GM12878 (cell line): ENCODE data around the gene SASH1. TPM values are rescaled to one million over a fixed set of nuclear protein-coding genes. Genes with fewer than 3 reads are reported as not detected.

Experiments used
- ATAC-seq: fragments of 200-7000 bp; cut with Tn5 transposase; 3 replicates; pipeline ENCODE4 v1.9.1; 2020; ENCODE audit warnings: mild to moderate bottlenecking, moderate library complexity
- BruUV-seq: library from RNA; stranded (reverse); fragments of 400-500 nt; replicated peaks from 2 replicates; lab custom pipeline; 2021; lab: Mats Ljungman, UMichigan
- CTCF ChIA-PET: fragments of 300-600 bp; sonication (Branson Sonifier 250); formaldehyde crosslinking; extraction: SDS; loops from one replicate; lab custom pipeline; 2021; ENCODE audit warnings: inconsistent platforms; lab: Yijun Ruan, JAX
- POLR2A ChIA-PET: fragments of 350-600 bp; formaldehyde crosslinking; extraction: SDS; loops from one replicate; lab custom pipeline; 2021; ENCODE audit warnings: inconsistent platforms; lab: Charles Lee
- RAD21 ChIA-PET: fragments of 300-600 bp; sonication (Branson Sonifier 250); formaldehyde crosslinking; loops from one replicate; lab custom pipeline; 2023; ENCODE audit warnings: antibody characterized with exemption; ENCODE audit not compliant: unreplicated experiment; lab: Charles Lee
- SMC1A ChIA-PET: fragments of 300-600 bp; sonication (Branson Sonifier 250); formaldehyde crosslinking; loops from one replicate; lab custom pipeline; 2023; ENCODE audit not compliant: unreplicated experiment, uncharacterized antibody; lab: Charles Lee
- DNase-seq: peaks from one replicate; pipeline ENCODE4 v3.0.0-alpha.2; 2011; ENCODE audit warnings: low read depth, low spot score
- FAIRE-seq: peaks from 3 replicates; lab custom pipeline; 2011; peaks lifted over from hg19 to GRCh38; lab: Jason Lieb, UNC
- H2AFZ ChIP-seq: 2 replicates; pipeline ENCODE4 v1.6.0; 2011; ENCODE audit warnings: low read depth, low read length, control low read depth; ENCODE audit not compliant: control insufficient read depth
- H3K27ac ChIP-seq: 2 replicates; pipeline ENCODE4 v1.5.1; 2011; ENCODE audit warnings: control low read depth; ENCODE audit not compliant: control insufficient read depth, insufficient read depth
- H3K27me3 ChIP-seq, 2 experiments: replicated peaks in 1 of 2; 2 replicates each; pipeline versions ENCODE4 v1.6.0 to v1.6.1; 2011; ENCODE audit warnings: low read length in 1 of 2; ENCODE audit not compliant: control insufficient read depth in 2 of 2, insufficient read depth in 2 of 2
- H3K36me3 ChIP-seq, 2 experiments: 2 replicates each; pipeline ENCODE4 v1.5.1; 2011; ENCODE audit warnings: low read length in 1 of 2; ENCODE audit not compliant: control insufficient read depth in 2 of 2, insufficient read depth in 2 of 2
- H3K4me1 ChIP-seq: 2 replicates; pipeline ENCODE4 v1.6.1; 2011; ENCODE audit warnings: mild to moderate bottlenecking, low read length, moderate library complexity, mixed read lengths; ENCODE audit not compliant: control insufficient read depth, insufficient read depth
- H3K4me2 ChIP-seq: 2 replicates; pipeline ENCODE4 v1.6.0; 2011; ENCODE audit warnings: control low read depth; ENCODE audit not compliant: control insufficient read depth, insufficient read depth
- H3K4me3 ChIP-seq: fragments of 200-600 bp; sonication (generic); 2 replicates; pipeline ENCODE4 v1.5.1; 2016
- H3K79me2 ChIP-seq: 2 replicates; pipeline ENCODE4 v1.6.0; 2011; ENCODE audit warnings: low read length; ENCODE audit not compliant: control insufficient read depth, insufficient read depth
- H3K9ac ChIP-seq: 2 replicates; pipeline ENCODE4 v1.8.0; 2011; ENCODE audit warnings: low read length, control low read depth, mixed read lengths; ENCODE audit not compliant: control insufficient read depth, insufficient read depth
- H3K9me3 ChIP-seq: replicated peaks from 3 replicates; pipeline ENCODE4 v1.5.1; 2011; ENCODE audit warnings: mild to moderate bottlenecking, low read length; ENCODE audit not compliant: control insufficient read depth, insufficient read depth
- H4K20me1 ChIP-seq: 2 replicates; pipeline ENCODE4 v1.6.0; 2011; ENCODE audit not compliant: control insufficient read depth, insufficient read depth
- BACH1 ChIP-seq: fragments of 450-650 bp; IDR thresholded peaks from 2 replicates; pipeline ENCODE4 v1.6.1; 2017; ENCODE audit warnings: mild to moderate bottlenecking, borderline replicate concordance
- CEBPB ChIP-seq, 2 experiments: fragments of 150-350 bp in 1 of 2; IDR thresholded peaks; 2 replicates each; pipeline ENCODE4 v1.6.1; 2012 to 2014; ENCODE audit warnings: low read depth in 2 of 2, low read length in 2 of 2, borderline replicate concordance in 1 of 2, inconsistent platforms in 1 of 2
- CREB1 ChIP-seq: IDR thresholded peaks from 2 replicates; pipeline ENCODE4 v1.6.1; 2012; ENCODE audit warnings: low read depth, mild to moderate bottlenecking, inconsistent platforms
- EP300 ChIP-seq, 2 experiments: fragments of 150-350 bp in 1 of 2; IDR thresholded peaks; 2 replicates each; pipeline ENCODE4 v1.6.1; 2011 to 2012; ENCODE audit warnings: low read depth in 2 of 2, low read length in 2 of 2, borderline replicate concordance in 1 of 2, improper control_type of control experiment in 1 of 2, inconsistent platforms in 1 of 2; ENCODE audit not compliant: control insufficient read depth in 1 of 2
- HCFC1 ChIP-seq: fragments of 150-350 bp; IDR thresholded peaks from 2 replicates; pipeline ENCODE4 v1.6.1; 2014; ENCODE audit warnings: low read length
- IRF4 ChIP-seq: IDR thresholded peaks from 2 replicates; pipeline ENCODE4 v1.6.1; 2011; ENCODE audit warnings: low read depth, low read length
- MTA2 ChIP-seq: fragments of 450-650 bp; IDR thresholded peaks from 2 replicates; pipeline ENCODE4 v1.6.1; 2016; ENCODE audit warnings: low read depth, mild to moderate bottlenecking, moderate library complexity
- POLR2A ChIP-seq: IDR thresholded peaks from 2 replicates; pipeline ENCODE4 v1.6.1; 2011; ENCODE audit warnings: low read depth, mild to moderate bottlenecking, low read length
- POLR2AphosphoS5 ChIP-seq: IDR thresholded peaks from 2 replicates; pipeline ENCODE4 v1.6.1; 2011; ENCODE audit warnings: mild to moderate bottlenecking, low read length, inconsistent platforms
- SMAD1 ChIP-seq: fragments of 450-650 bp; IDR thresholded peaks from 2 replicates; pipeline ENCODE4 v1.6.1; 2018; ENCODE audit warnings: mild to moderate bottlenecking, low read depth; ENCODE audit not compliant: partially characterized antibody
- TARDBP ChIP-seq: IDR thresholded peaks from 2 replicates; pipeline ENCODE4 v1.6.1; 2016; ENCODE audit warnings: borderline replicate concordance
- YY1 ChIP-seq: IDR thresholded peaks from 2 replicates; pipeline ENCODE4 v1.6.1; 2011; ENCODE audit warnings: low read depth, mild to moderate bottlenecking, low read length
- ZNF24 ChIP-seq: fragments of 450-650 bp; IDR thresholded peaks from 2 replicates; pipeline ENCODE4 v1.6.1; 2017; ENCODE audit warnings: antibody characterized with exemption, mild to moderate bottlenecking
- ZZZ3 ChIP-seq: IDR thresholded peaks from 2 replicates; pipeline ENCODE4 v1.6.1; 2011; ENCODE audit warnings: low read depth; ENCODE audit not compliant: control insufficient read depth, insufficient read length
- WGBS: methylation state at CpG from one replicate; pipeline ENCODE4 v1.1.6; 2016; ENCODE audit warnings: low lambda C conversion rate; ENCODE audit not compliant: insufficient replicate concordance, insufficient coverage; ENCODE audit errors: missing lambda C conversion rate; 5-methylcytosine and 5-hydroxymethylcytosine counted together
- in situ Hi-C: fragments of 300-500 bp; cut with MboI; formaldehyde crosslinking; loops from 9 replicates; pipeline ENCODE4 v1.14.3; 2018; ENCODE audit warnings: mixed read lengths
- intact Hi-C: fragments of 100-400 bp; cut with micrococcal nuclease; formaldehyde crosslinking; loops from one replicate; pipeline ENCODE4 v1.14.2; 2022; ENCODE audit not compliant: unreplicated experiment
- polyA plus RNA-seq, 11 experiments: library from polyadenylated mRNA; depleted of rRNA in 4 of 11; unstranded in 6 of 11; stranded (reverse) in 5 of 11; fragments of >200 nt; fragmentation: Nextera tagmentation in 4 of 11; fragmentation: Illumina TruSeq in 1 of 11; extraction: Ambion mirVana in 4 of 11; extraction: Trizol in 1 of 11; gene quantifications; 1 replicate in 1 of 11; 2 replicates in 10 of 11; pipeline versions ENCODE4 v1.2.1 to v1.2.3, GENCODE V29; 2011 to 2016; ENCODE audit warnings: inconsistent platforms in 2 of 11, missing spikeins in 2 of 11, low read depth in 1 of 11
- total RNA-seq, 4 experiments: library from RNA; depleted of rRNA in 3 of 4; stranded (reverse); fragments of >200 nt in 3 of 4; fragmentation: Illumina TruSeq in 1 of 4; extraction: Trizol in 1 of 4; gene quantifications; 2 replicates each; pipeline versions ENCODE4 v1.2.1 to v1.2.3, GENCODE V29; 2013 to 2021
- TF ChIP-seq, protein P1 (sequence below): IDR thresholded peaks from 2 replicates; pipeline ENCODE4 v1.6.1; 2012; ENCODE audit warnings: low read depth, low read length, improper control_type of control experiment
- TF ChIP-seq, protein P2 (sequence below): IDR thresholded peaks from 2 replicates; pipeline ENCODE4 v1.6.1; 2012; ENCODE audit warnings: low read length, inconsistent platforms
- TF ChIP-seq, protein P3 (sequence below): IDR thresholded peaks from 2 replicates; pipeline ENCODE4 v1.6.1; 2011; ENCODE audit warnings: low read depth, mild to moderate bottlenecking, low read length, moderate library complexity, borderline replicate concordance; ENCODE audit errors: extremely low read depth

The SASH1 gene
- total and polyA plus RNA-seq, 10 of the 15 experiments (the other 5 are each of a cell fraction or from before 2014, with no cell fraction given): 0.01 to 0.73 (median 0.14) TPM; not detected in 4

DNA sequence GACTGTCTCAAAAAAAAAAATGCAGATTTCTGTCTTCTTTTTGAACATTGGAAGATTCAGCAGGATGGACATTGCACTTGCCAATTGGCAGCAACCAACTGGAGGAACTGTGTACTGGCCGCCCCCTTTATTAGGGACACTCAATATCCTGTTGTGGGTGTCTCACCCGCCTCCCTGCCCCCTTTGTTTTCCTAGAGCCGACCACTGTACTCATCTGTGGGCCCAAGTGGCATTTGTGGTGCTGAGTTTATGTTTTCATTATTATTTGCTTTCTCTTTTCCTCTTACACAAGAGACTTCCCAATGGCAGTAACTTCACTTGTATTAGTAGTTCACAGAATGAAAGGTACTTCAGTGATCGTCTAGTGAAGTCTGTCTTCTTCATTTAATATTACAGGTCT is 125.3 kb downstream of the SASH1 start:
- Histone ChIP-seq H3K36me3 (no peaks in the 10 kb centered on the region), H3K4me2 (no peak overlapping the region), H3K4me1 (no peaks in the 10 kb centered on the region), H4K20me1 (no peaks in the 10 kb centered on the region), H2AFZ (no peak overlapping the region), H3K79me2 (no peaks in the 10 kb centered on the region), H3K9me3 (no peaks in the 10 kb centered on the region), H3K4me3 (no peak overlapping the region), H3K27me3 (peaks cover 2% of the 10 kb centered on the region in 2 experiments; a peak in 2 of 4 replicates), H3K27ac (no peak overlapping the region), H3K9ac (no peak overlapping the region)
- ATAC-seq: no peak
- ChIA-PET POLR2A (no interaction called here), CTCF (interaction anchor here (8.5 kb wide), 1 partner anchor 291 kb away, joined by 91 read pairs; no protein-coding TSS in a partner anchor), SMC1A (no interaction called here), RAD21 (no interaction called here)
- BruUV-seq: no TSS peak
- no peak for DNase-seq
- TF ChIP-seq, protein P1, sequence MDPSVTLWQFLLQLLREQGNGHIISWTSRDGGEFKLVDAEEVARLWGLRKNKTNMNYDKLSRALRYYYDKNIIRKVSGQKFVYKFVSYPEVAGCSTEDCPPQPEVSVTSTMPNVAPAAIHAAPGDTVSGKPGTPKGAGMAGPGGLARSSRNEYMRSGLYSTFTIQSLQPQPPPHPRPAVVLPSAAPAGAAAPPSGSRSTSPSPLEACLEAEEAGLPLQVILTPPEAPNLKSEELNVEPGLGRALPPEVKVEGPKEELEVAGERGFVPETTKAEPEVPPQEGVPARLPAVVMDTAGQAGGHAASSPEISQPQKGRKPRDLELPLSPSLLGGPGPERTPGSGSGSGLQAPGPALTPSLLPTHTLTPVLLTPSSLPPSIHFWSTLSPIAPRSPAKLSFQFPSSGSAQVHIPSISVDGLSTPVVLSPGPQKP: no peak
- TF ChIP-seq IRF4: no peak
- no peak for TF ChIP-seq HCFC1
- no peak for TF ChIP-seq POLR2AphosphoS5
- no peak for TF ChIP-seq POLR2A
- no peak for TF ChIP-seq ZZZ3
- in situ Hi-C loops: no loop called here
- intact Hi-C loops: loop anchor here (10.0 kb wide), 2 partner anchors 963 to 1073 kb away; partner anchors contain the start of gene SAMD5
- 1% methylated on average over 4 of the region's 4 CpGs for WGBS
- no peak for FAIRE-seq

DNA sequence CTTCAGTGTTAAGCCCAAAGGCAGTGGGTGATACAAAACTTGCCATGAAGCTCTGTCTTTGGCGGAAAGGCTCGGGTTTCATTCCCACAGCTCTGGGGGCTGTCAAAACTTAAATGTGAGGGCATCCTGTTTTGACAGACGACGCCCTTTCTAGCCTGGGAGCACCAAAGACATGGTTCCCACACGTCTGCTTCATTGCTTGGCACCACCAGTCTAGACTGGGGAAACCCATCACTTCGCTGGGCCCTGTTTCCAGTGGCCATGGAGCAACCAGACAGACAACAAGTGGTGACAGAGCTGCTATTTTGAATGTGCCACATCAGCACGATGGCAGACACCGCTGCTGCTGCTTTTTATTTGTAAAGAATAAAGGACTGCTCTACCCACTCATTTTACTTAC is 127.5 kb downstream of the SASH1 start:
- SMC1A ChIA-PET: interaction anchor here (1.6 kb wide), 1 partner anchor 293 kb away, joined by 8 read pairs; no protein-coding TSS in a partner anchor
- Histone ChIP-seq H2AFZ (no peak overlapping the region), H3K27ac (no peak overlapping the region), H3K36me3 (no peaks in the 10 kb centered on the region), H3K4me2 (no peak overlapping the region), H4K20me1 (no peaks in the 10 kb centered on the region), H3K9ac (no peak overlapping the region), H3K4me1 (no peaks in the 10 kb centered on the region), H3K9me3 (no peaks in the 10 kb centered on the region), H3K79me2 (no peaks in the 10 kb centered on the region), H3K4me3 (no peak overlapping the region), H3K27me3 (peaks cover 2% of the 10 kb centered on the region in 2 experiments; a peak in 2 of 4 replicates)
- RAD21 ChIA-PET: interaction anchor here (1.1 to 1.8 kb wide), 2 partner anchors 290 to 293 kb away, joined by 3 to 4 read pairs; no protein-coding TSS in a partner anchor
- no peak for DNase-seq
- TF ChIP-seq, protein P2, sequence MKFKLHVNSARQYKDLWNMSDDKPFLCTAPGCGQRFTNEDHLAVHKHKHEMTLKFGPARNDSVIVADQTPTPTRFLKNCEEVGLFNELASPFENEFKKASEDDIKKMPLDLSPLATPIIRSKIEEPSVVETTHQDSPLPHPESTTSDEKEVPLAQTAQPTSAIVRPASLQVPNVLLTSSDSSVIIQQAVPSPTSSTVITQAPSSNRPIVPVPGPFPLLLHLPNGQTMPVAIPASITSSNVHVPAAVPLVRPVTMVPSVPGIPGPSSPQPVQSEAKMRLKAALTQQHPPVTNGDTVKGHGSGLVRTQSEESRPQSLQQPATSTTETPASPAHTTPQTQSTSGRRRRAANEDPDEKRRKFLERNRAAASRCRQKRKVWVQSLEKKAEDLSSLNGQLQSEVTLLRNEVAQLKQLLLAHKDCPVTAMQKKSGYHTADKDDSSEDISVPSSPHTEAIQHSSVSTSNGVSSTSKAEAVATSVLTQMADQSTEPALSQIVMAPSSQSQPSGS: no peak
- TF ChIP-seq BACH1 (no peak), ZNF24 (no peak), SMAD1 (no peak), CEBPB (IDR thresholded peaks at IDR 0.05; ENCODE audit: borderline replicate concordance in 1 of 2, low read depth in 2 of 2, low read length in 2 of 2) (no peak), CREB1 (no peak), MTA2 (no peak), TARDBP (no peak), EP300 (IDR thresholded peaks at IDR 0.05; ENCODE audit: borderline replicate concordance in 1 of 2, control insufficient read depth in 1 of 2, low read depth in 2 of 2, low read length in 2 of 2) (no peak), YY1 (no peak)
- TF ChIP-seq, protein P3, sequence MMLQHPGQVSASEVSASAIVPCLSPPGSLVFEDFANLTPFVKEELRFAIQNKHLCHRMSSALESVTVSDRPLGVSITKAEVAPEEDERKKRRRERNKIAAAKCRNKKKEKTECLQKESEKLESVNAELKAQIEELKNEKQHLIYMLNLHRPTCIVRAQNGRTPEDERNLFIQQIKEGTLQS: no peak
- FAIRE-seq: no peak
- no TSS peak for BruUV-seq
- CTCF ChIA-PET: interaction anchor here (0.7 to 8.5 kb wide), 4 partner anchors 75 to 294 kb away, joined by 3 to 91 read pairs (median 4); no protein-coding TSS in a partner anchor
- intact Hi-C loops (no loop called here), in situ Hi-C loops (no loop called here)
- 31% methylated on average over 8 of the region's 8 CpGs for WGBS
- no peak for ATAC-seq
- POLR2A ChIA-PET: no interaction called here
